Neural progenitor cell (in vitro differentiated cells): ENCODE measurements around the gene TRIO.

Experiments
- CTCF ChIP-seq: fragments of 200-600 bp; sonication (generic); IDR thresholded peaks from 2 replicates; pipeline ENCODE4 v1.5.1; 2017; ENCODE audit warnings: antibody characterized with exemption, mild to moderate bottlenecking
- EZH2 ChIP-seq: fragments of 200-600 bp; sonication (generic); IDR thresholded peaks from 2 replicates; pipeline ENCODE4 v1.6.1; 2017; ENCODE audit warnings: antibody characterized with exemption, mild to moderate bottlenecking, moderate library complexity

- TF ChIP-seq CTCF, result no peak
- no peak for TF ChIP-seq EZH2
Measured at GRCh38 chr5:14440223-14440581, 297.1 kb downstream of the TRIO start.
